Esophagus muscularis mucosa (tissue), 3 donors: Measurements from ENCODE around the gene RCOR3.

Source experiments
- CTCF ChIP-seq, 3 experiments: fragments of 200-600 bp in 2 of 3; fragments of 450-650 bp in 1 of 3; sonication (generic) in 2 of 3; IDR thresholded peaks; one replicate each; pipeline ENCODE4 v1.5.1; 2017 to 2019; ENCODE audit warnings: antibody characterized with exemption in 3 of 3, mild to moderate bottlenecking in 2 of 3, moderate library complexity in 1 of 3
- POLR2A ChIP-seq: fragments of 450-650 bp; IDR thresholded peaks from one replicate; pipeline ENCODE4 v1.6.1; 2017; ENCODE audit warnings: antibody characterized with exemption, moderate library complexity, mild to moderate bottlenecking, low read depth
- POLR2AphosphoS5 ChIP-seq, 2 donors: sonication (generic); formaldehyde crosslinking; IDR thresholded peaks; one replicate each; pipeline ENCODE4 v1.6.1; 2017; ENCODE audit warnings: antibody characterized with exemption in 2 of 2

GRCh38 chr1:211341999-211342398 is 82.8 kb downstream of the RCOR3 start:
- no peak for TF ChIP-seq POLR2AphosphoS5 (IDR thresholded peaks at IDR 0.05)
- no peak for TF ChIP-seq CTCF (IDR thresholded peaks at IDR 0.05)
- no peak for TF ChIP-seq POLR2A
